ENCODE results near the gene BTNL3. TPM values are rescaled to one million over a fixed set of nuclear protein-coding genes. Genes with fewer than 3 reads are reported as not detected.
"Not testable (repeated sequence)": the region's sequence is repeated elsewhere in the genome, so short reads cannot be mapped to it uniquely, and the experiment has no call there.

BTNL3 gene
- total and polyA plus RNA-seq, 4 donors, result not detected

GRCh38 chr5:181044662-181045305, 56.1 kb downstream of the BTNL3 start:
- Histone ChIP-seq H3K4me1 (ENCODE audit: control insufficient read depth, insufficient read depth, low read length) (no peaks in the 10 kb centered on the region), H3K27ac (ENCODE audit: low read depth, low read length) (no peak overlapping the region), H3K36me3 (ENCODE audit: control insufficient read depth, insufficient read depth, low read length) (no peaks in the 10 kb centered on the region), H3K4me3 (ENCODE audit: low read depth, low read length) (no peak overlapping the region), H3K9me3 (ENCODE audit: control insufficient read depth, insufficient read depth, low read length) (no peaks in the 10 kb centered on the region), H3K27me3 (ENCODE audit: control insufficient read depth, insufficient read depth, low read length) (peaks cover 29% of the 10 kb centered on the region)
- 65% methylated on average over 11 of the region's 11 CpGs for WGBS (ENCODE audit: insufficient coverage)
- no peak for DNase-seq (ENCODE audit: low read depth in 4 of 6, low spot score in 6 of 6)

- Histone ChIP-seq H3K4me1 (ENCODE audit: control insufficient read depth, insufficient read depth, low read length) (no peaks in the 10 kb centered on the region), H3K9me3 (ENCODE audit: control insufficient read depth, insufficient read depth, low read length) (no peaks in the 10 kb centered on the region), H3K27ac (ENCODE audit: low read depth, low read length) (no peak overlapping the region), H3K36me3 (ENCODE audit: control insufficient read depth, insufficient read depth, low read length) (no peaks in the 10 kb centered on the region), H3K27me3 (ENCODE audit: control insufficient read depth, insufficient read depth, low read length) (peaks cover 34% of the 10 kb centered on the region), H3K4me3 (ENCODE audit: low read depth, low read length) (no peak overlapping the region)
- no peak for DNase-seq (ENCODE audit: low read depth in 4 of 6, low spot score in 6 of 6)
- WGBS (ENCODE audit: insufficient coverage), result 69% methylated on average over 9 of the region's 10 CpGs
Measured at GRCh38 chr5:181045316-181045715, 56.7 kb downstream of the BTNL3 start.

- not testable (repeated sequence) for H3K4me3 ChIP-seq (ENCODE audit: low read depth, low read length); H3K4me1 ChIP-seq (ENCODE audit: control insufficient read depth, insufficient read depth, low read length); H3K9me3 ChIP-seq (ENCODE audit: control insufficient read depth, insufficient read depth, low read length); H3K27ac ChIP-seq (ENCODE audit: low read depth, low read length); H3K36me3 ChIP-seq (ENCODE audit: control insufficient read depth, insufficient read depth, low read length); DNase-seq (ENCODE audit: low read depth in 4 of 6, low spot score in 6 of 6)
- 7% methylated on average over 1 of the region's 1 CpG for WGBS (ENCODE audit: insufficient coverage)
- peaks cover 36% of the 10 kb centered on the region for H3K27me3 ChIP-seq (ENCODE audit: control insufficient read depth, insufficient read depth, low read length)
Measured at GRCh38 chr5:181045857-181046256, 57.2 kb downstream of the BTNL3 start.

GRCh38 chr5:181047288-181047687, 58.6 kb downstream of the BTNL3 start:
- no peaks in the 10 kb centered on the region for H3K4me1 ChIP-seq (ENCODE audit: control insufficient read depth, insufficient read depth, low read length)
- no peaks in the 10 kb centered on the region for H3K9me3 ChIP-seq (ENCODE audit: control insufficient read depth, insufficient read depth, low read length)
- no CpG with 5 or more reads among the region's 2 CpGs for WGBS (ENCODE audit: insufficient coverage)
- H3K27ac ChIP-seq (ENCODE audit: low read depth, low read length), result no peak overlapping the region
- peaks cover 46% of the 10 kb centered on the region for H3K27me3 ChIP-seq (ENCODE audit: control insufficient read depth, insufficient read depth, low read length)
- DNase-seq (ENCODE audit: low read depth in 4 of 6, low spot score in 6 of 6), result no peak
- H3K4me3 ChIP-seq (ENCODE audit: low read depth, low read length), result no peak overlapping the region
- no peaks in the 10 kb centered on the region for H3K36me3 ChIP-seq (ENCODE audit: control insufficient read depth, insufficient read depth, low read length)

- H3K36me3 ChIP-seq (ENCODE audit: control insufficient read depth, insufficient read depth, low read length), result no peaks in the 10 kb centered on the region
- peaks cover 48% of the 10 kb centered on the region for H3K27me3 ChIP-seq (ENCODE audit: control insufficient read depth, insufficient read depth, low read length)
Measured at GRCh38 chr5:181047921-181048320, 59.3 kb downstream of the BTNL3 start.

GRCh38 chr5:181050016-181050415, 61.4 kb downstream of the BTNL3 start:
- Histone ChIP-seq H3K4me3 (ENCODE audit: low read depth, low read length) (no peak overlapping the region), H3K9me3 (ENCODE audit: control insufficient read depth, insufficient read depth, low read length) (no peaks in the 10 kb centered on the region), H3K36me3 (ENCODE audit: control insufficient read depth, insufficient read depth, low read length) (no peaks in the 10 kb centered on the region), H3K27me3 (ENCODE audit: control insufficient read depth, insufficient read depth, low read length) (peaks cover 69% of the 10 kb centered on the region), H3K27ac (ENCODE audit: low read depth, low read length) (no peak overlapping the region), H3K4me1 (ENCODE audit: control insufficient read depth, insufficient read depth, low read length) (peaks cover 13% of the 10 kb centered on the region)
- WGBS (ENCODE audit: insufficient coverage), result 87% methylated on average over 5 of the region's 5 CpGs
- no peak for DNase-seq (ENCODE audit: low read depth in 4 of 6, low spot score in 6 of 6)

More at GRCh38 chr5:181047921-181048320, 59.3 kb downstream of the BTNL3 start:
- DNase-seq (ENCODE audit: low read depth in 4 of 6, low spot score in 6 of 6), result no peak
- Histone ChIP-seq H3K9me3 (ENCODE audit: control insufficient read depth, insufficient read depth, low read length) (no peaks in the 10 kb centered on the region), H3K4me1 (ENCODE audit: control insufficient read depth, insufficient read depth, low read length) (no peaks in the 10 kb centered on the region), H3K4me3 (ENCODE audit: low read depth, low read length) (no peak overlapping the region), H3K27ac (ENCODE audit: low read depth, low read length) (no peak overlapping the region)
- WGBS (ENCODE audit: insufficient coverage), result 92% methylated on average over 11 of the region's 15 CpGs

GRCh38 chr5:181051841-181052671, 63.4 kb downstream of the BTNL3 start:
- H3K27ac ChIP-seq (ENCODE audit: low read depth, low read length), result no peak overlapping the region
- no peaks in the 10 kb centered on the region for H3K36me3 ChIP-seq (ENCODE audit: control insufficient read depth, insufficient read depth, low read length)
- H3K4me1 ChIP-seq (ENCODE audit: control insufficient read depth, insufficient read depth, low read length), result peaks cover 13% of the 10 kb centered on the region
- no peak for DNase-seq (ENCODE audit: low read depth in 4 of 6, low spot score in 6 of 6)
- 13% methylated on average over 22 of the region's 27 CpGs for WGBS (ENCODE audit: insufficient coverage)
- peaks cover 76% of the 10 kb centered on the region for H3K27me3 ChIP-seq (ENCODE audit: control insufficient read depth, insufficient read depth, low read length)
- no peak overlapping the region for H3K4me3 ChIP-seq (ENCODE audit: low read depth, low read length)
- H3K9me3 ChIP-seq (ENCODE audit: control insufficient read depth, insufficient read depth, low read length), result no peaks in the 10 kb centered on the region

- WGBS (ENCODE audit: insufficient coverage), result under 1% methylated on average over 113 of the region's 120 CpGs
- peaks cover 80% of the 10 kb centered on the region for H3K27me3 ChIP-seq (ENCODE audit: control insufficient read depth, insufficient read depth, low read length)
- DNase-seq (ENCODE audit: low read depth in 4 of 6, low spot score in 6 of 6), result peak in 2 of 6 donors; percentile 40 to 52
- H3K9me3 ChIP-seq (ENCODE audit: control insufficient read depth, insufficient read depth, low read length), result no peaks in the 10 kb centered on the region
- H3K27ac ChIP-seq (ENCODE audit: low read depth, low read length), result no peak overlapping the region
- peak overlapping the region; percentile 14 for H3K4me3 ChIP-seq (ENCODE audit: low read depth, low read length)
- H3K4me1 ChIP-seq (ENCODE audit: control insufficient read depth, insufficient read depth, low read length), result peaks cover 13% of the 10 kb centered on the region
- no peaks in the 10 kb centered on the region for H3K36me3 ChIP-seq (ENCODE audit: control insufficient read depth, insufficient read depth, low read length)
Measured at GRCh38 chr5:181052672-181053487, 64.2 kb downstream of the BTNL3 start.

- DNase-seq (ENCODE audit: low read depth in 4 of 6, low spot score in 6 of 6), result peak in 2 of 6 donors; percentile 11 to 62
- H3K27me3 ChIP-seq (ENCODE audit: control insufficient read depth, insufficient read depth, low read length), result peaks cover 82% of the 10 kb centered on the region
- H3K36me3 ChIP-seq (ENCODE audit: control insufficient read depth, insufficient read depth, low read length), result no peaks in the 10 kb centered on the region
- peaks cover 13% of the 10 kb centered on the region for H3K4me1 ChIP-seq (ENCODE audit: control insufficient read depth, insufficient read depth, low read length)
- H3K9me3 ChIP-seq (ENCODE audit: control insufficient read depth, insufficient read depth, low read length), result no peaks in the 10 kb centered on the region
- under 1% methylated on average over 43 of the region's 45 CpGs for WGBS (ENCODE audit: insufficient coverage)
- H3K27ac ChIP-seq (ENCODE audit: low read depth, low read length), result no peak overlapping the region
- H3K4me3 ChIP-seq (ENCODE audit: low read depth, low read length), result peak overlapping the region; percentile 14
Measured at GRCh38 chr5:181053488-181054121, 65.0 kb downstream of the BTNL3 start.

Data from spinal cord (tissue), 10 donors.